Stimulated activated CD8-positive, alpha-beta memory T cell treated with anti-CD3 and anti-CD28 coated beads, Interleukin-7, amount 100 ng/mL, for 1 hour (primary cell): ENCODE data around the gene RPS14.

Experiments
- DNase-seq, 2 donors: peaks; one replicate each; pipeline ENCODE4 v3.0.0-alpha.2; 2020; ENCODE audit warnings: low read depth in 2 of 2

RPS14 gene

GRCh38 chr5:150400316-150401075 lies 49.0 kb downstream of the RPS14 start:
- no peak for DNase-seq

GRCh38 chr5:150399524-150400211 lies 49.9 kb downstream of the RPS14 start:
- DNase-seq, result no peak

- no peak for DNase-seq
Observed at GRCh38 chr5:150398722-150399523, 50.6 kb downstream of the RPS14 start.

- DNase-seq, result no peak
Observed at GRCh38 chr5:150397782-150398721, 51.5 kb downstream of the RPS14 start.

GRCh38 chr5:150397146-150397781 lies 52.3 kb downstream of the RPS14 start:
- DNase-seq, result no peak

GRCh38 chr5:150396267-150396666 lies 53.3 kb downstream of the RPS14 start:
- no peak for DNase-seq

- DNase-seq, result no peak
Observed at GRCh38 chr5:150395688-150395975, 53.9 kb downstream of the RPS14 start.

GRCh38 chr5:150394912-150395687 lies 54.4 kb downstream of the RPS14 start:
- DNase-seq, result no peak

- DNase-seq, result no peak
Observed at GRCh38 chr5:150394131-150394530, 55.4 kb downstream of the RPS14 start.

- no peak for DNase-seq
Observed at GRCh38 chr5:150393096-150393645, 56.4 kb downstream of the RPS14 start.

- no peak for DNase-seq
Observed at GRCh38 chr5:150392680-150393079, 56.9 kb downstream of the RPS14 start.
